Subcutaneous abdominal adipose tissue (tissue), 5 donors: ENCODE data around the gene RGS10.

ENCODE experiments used
- H3K27ac ChIP-seq: one replicate; pipeline ENCODE4 v1.7.0; 2013; ENCODE audit warnings: low read depth, mild to moderate bottlenecking, inconsistent platforms, low read length, moderate library complexity
- H3K27me3 ChIP-seq, 5 donors: one replicate each; pipeline ENCODE4 v1.7.0; 2013; ENCODE audit warnings: low read length in 5 of 5, inconsistent platforms in 1 of 5; ENCODE audit not compliant: control insufficient read depth in 5 of 5, insufficient read depth in 4 of 5
- H3K36me3 ChIP-seq, 5 donors: one replicate each; pipeline ENCODE4 v1.7.0; 2013; ENCODE audit warnings: low read length in 5 of 5; ENCODE audit not compliant: control insufficient read depth in 5 of 5, insufficient read depth in 5 of 5
- H3K4me1 ChIP-seq, 5 donors: one replicate each; pipeline ENCODE4 v1.7.0; 2013; ENCODE audit warnings: low read length in 5 of 5, mild to moderate bottlenecking in 3 of 5, moderate library complexity in 1 of 5; ENCODE audit not compliant: control insufficient read depth in 5 of 5, insufficient read depth in 5 of 5
- H3K4me3 ChIP-seq, 5 donors: one replicate each; pipeline ENCODE4 v1.7.0; 2013; ENCODE audit warnings: low read length in 5 of 5, low read depth in 1 of 5
- H3K9ac ChIP-seq, 5 donors: one replicate each; pipeline ENCODE4 v1.7.0; 2013; ENCODE audit warnings: low read length in 5 of 5, mild to moderate bottlenecking in 4 of 5, moderate library complexity in 3 of 5
- H3K9me3 ChIP-seq, 5 donors: one replicate each; pipeline ENCODE4 v1.7.0; 2013; ENCODE audit warnings: low read length in 5 of 5; ENCODE audit not compliant: control insufficient read depth in 5 of 5
- donor health status: healthy.
- donor health status: healthy.
- donor health status: healthy.
- donor health status: healthy.
- donor health status: healthy.

RGS10 gene

DNA sequence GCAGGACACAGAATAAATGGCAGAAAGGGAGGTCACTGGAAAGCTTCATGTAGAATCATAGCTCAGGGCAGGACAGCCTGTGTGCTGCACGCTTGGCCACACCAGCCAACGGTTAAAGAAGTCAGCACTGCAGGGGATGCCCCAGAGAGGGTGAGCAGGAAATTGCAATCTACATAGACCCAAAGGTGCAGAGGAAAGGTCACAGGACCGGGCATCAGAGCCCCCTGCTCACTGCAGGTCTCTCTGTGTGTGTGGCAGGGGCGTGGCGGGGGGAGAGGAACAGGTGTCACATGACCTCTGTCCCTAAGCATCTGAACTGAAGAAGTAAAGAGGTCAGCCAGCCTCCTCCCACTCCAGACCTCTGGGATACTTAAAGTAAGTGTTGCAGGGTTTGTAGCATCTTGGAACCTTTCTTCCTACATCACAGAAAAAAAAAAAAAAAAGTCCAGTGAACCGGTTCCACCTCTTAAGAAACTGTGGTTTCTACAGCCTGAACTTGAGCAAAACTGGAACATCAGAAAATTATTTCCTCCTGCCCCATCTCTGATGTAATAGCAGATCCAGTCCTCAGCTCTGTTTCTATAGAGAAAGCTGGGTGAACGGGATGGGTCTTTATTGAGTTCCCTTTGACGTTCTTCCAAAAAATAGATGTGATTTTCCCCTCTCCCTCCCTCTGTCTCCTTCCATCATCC is 64.3 kb downstream of the RGS10 start:
- no peak overlapping the region for H3K4me3 ChIP-seq
- H3K27ac ChIP-seq = no peak overlapping the region
- H3K9me3 ChIP-seq = no peaks in the 10 kb centered on the region
- H3K4me1 ChIP-seq = no peaks in the 10 kb centered on the region
- no peak overlapping the region for H3K9ac ChIP-seq
- peaks cover 5 to 17% (median 9%) of the 10 kb centered on the region in 5 donors for H3K27me3 ChIP-seq
- H3K36me3 ChIP-seq = no peaks in the 10 kb centered on the region

DNA sequence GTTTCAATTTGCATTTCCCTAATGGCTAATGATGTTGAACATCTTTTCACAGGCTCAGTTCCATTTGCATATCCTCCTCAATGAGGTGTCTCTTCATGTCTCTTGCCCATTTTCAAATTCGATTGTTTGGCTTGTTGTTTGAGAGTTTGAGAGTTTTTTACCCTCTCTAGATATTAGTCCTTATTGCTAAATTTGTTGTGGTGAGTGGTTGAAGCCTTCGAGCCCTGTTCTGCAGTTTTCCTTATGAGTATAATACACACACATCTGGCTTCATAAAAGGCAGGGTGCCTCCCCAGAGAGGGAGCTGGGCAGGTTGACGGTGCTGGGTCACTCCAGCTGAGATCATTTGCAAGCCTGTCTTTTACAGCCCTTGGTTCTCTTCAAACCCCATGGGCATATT is 65.1 kb downstream of the RGS10 start:
- H3K9me3 ChIP-seq = no peaks in the 10 kb centered on the region
- no peaks in the 10 kb centered on the region for H3K4me1 ChIP-seq
- no peaks in the 10 kb centered on the region for H3K36me3 ChIP-seq
- no peak overlapping the region for H3K4me3 ChIP-seq
- no peak overlapping the region for H3K27ac ChIP-seq
- H3K27me3 ChIP-seq = peaks cover 5 to 17% (median 9%) of the 10 kb centered on the region in 5 donors
- no peak overlapping the region for H3K9ac ChIP-seq

DNA sequence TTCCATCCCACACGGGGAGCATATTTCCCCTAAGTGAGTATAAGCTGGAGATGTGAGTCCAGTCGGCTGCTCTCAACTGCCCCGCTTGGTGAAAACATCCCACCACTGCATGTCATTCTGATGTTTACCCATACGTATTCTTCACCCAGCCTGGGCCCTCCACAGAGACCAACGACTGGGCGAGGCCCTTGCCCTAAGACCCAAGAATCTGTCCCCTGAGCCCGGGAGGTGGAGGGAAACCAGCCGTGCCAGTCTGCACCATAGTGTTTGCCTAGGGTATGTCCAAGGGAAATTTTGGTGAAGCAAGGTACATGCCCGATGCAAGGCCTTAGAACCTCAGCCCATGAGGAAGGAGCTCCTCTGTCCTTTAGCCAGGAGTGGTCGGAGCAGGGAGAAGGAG is 67.9 kb downstream of the RGS10 start:
- Histone ChIP-seq H3K9me3 (no peaks in the 10 kb centered on the region), H3K9ac (no peak overlapping the region), H3K36me3 (no peaks in the 10 kb centered on the region), H3K27me3 (peaks cover 3 to 17% (median 9%) of the 10 kb centered on the region in 5 donors), H3K4me3 (no peak overlapping the region), H3K4me1 (no peaks in the 10 kb centered on the region), H3K27ac (no peak overlapping the region)

DNA sequence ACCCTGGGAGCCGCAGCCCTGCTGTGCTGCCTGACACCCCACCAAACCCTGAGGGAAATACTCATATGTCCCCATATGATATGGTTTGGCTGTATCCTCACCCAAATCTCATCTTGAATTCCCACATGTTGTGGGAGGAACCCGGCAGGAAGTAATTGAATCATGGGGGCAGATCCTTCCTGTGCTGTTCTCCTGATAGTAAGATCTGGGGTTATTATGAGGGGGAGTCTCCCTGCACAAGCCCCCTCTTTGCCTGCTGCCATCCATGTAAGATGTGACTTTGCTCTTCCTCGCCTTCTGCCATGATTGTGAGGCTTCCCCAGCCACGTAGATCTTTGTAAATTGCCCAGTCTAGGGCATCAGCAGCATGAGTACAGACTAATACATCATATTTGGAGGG is 68.7 kb downstream of the RGS10 start:
- no peaks in the 10 kb centered on the region for H3K36me3 ChIP-seq
- no peak overlapping the region for H3K4me3 ChIP-seq
- H3K27me3 ChIP-seq = peaks cover 0 to 17% (median 9%) of the 10 kb centered on the region in 5 donors
- no peak overlapping the region for H3K27ac ChIP-seq
- H3K4me1 ChIP-seq = no peaks in the 10 kb centered on the region
- peaks cover 0 to 4% (median 0%) of the 10 kb centered on the region in 5 donors for H3K9me3 ChIP-seq
- H3K9ac ChIP-seq = no peak overlapping the region

DNA sequence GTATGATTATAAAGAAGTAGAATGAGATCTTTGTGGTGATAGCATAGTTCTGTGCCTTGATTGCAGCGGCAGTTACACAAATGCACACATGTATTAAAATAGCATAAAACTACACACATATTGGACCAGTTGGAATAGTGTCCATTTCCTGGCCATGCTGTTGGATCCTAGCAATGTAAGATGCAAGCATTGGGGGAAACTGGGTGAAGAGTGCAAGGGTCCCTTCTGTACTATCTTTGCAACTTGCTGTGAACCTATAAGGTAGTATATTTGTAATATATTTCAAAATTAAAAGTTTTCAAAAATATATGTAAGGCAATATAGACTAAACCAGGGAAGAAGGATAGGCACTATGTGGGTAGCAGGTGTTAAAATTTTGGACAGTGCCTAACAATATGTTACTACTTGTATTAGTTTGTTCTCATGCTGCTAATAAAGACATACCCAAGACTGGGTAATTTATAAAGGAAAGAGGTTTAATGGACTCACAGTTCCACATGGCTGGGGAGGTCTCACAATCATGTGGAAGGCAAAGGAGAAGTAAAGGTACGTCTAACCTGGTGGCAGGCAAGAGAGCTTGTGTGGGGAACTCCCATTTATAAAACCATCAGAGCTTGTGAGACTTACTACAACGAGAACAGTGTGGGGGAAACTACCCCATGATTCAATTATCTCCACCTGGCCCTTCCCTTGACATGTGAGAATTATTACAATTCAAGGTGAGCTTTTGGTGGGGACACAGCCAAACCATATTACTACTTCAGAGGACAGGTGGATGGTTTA is 71.4 kb downstream of the RGS10 start:
- Histone ChIP-seq H3K9ac (no peak overlapping the region), H3K4me1 (peaks cover 0 to 6% (median 0%) of the 10 kb centered on the region in 5 donors), H3K27ac (no peak overlapping the region), H3K9me3 (peaks cover 0 to 4% (median 0%) of the 10 kb centered on the region in 5 donors), H3K27me3 (peaks cover 0 to 8% (median 3%) of the 10 kb centered on the region in 5 donors), H3K4me3 (no peak overlapping the region), H3K36me3 (no peaks in the 10 kb centered on the region)

DNA sequence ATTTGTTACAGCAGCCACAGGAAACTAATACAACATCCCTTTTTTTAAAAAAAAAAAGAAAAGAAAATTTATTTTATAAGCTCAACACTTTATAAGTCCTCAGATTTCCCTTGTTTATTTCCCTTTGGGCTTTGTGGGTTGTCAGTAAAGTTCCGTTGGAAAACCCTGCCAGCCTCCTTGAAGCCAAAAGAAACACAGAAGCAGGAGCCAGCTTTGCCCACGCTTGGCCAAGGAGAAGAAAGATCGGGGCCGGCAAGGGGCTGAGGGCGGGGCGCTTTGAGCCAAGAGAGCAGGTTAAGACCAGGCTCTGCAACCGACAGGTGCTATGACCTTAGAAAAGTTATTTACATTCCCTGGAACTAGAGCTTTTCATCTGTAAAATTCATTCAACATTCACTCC is 72.7 kb downstream of the RGS10 start:
- Histone ChIP-seq H3K4me3 (no peak overlapping the region), H3K27ac (no peak overlapping the region), H3K9ac (no peak overlapping the region), H3K27me3 (peaks cover 0 to 12% (median 2%) of the 10 kb centered on the region in 5 donors), H3K9me3 (peaks cover 0 to 4% (median 0%) of the 10 kb centered on the region in 5 donors), H3K4me1 (peaks cover 0 to 7% (median 0%) of the 10 kb centered on the region in 5 donors), H3K36me3 (no peaks in the 10 kb centered on the region)

DNA sequence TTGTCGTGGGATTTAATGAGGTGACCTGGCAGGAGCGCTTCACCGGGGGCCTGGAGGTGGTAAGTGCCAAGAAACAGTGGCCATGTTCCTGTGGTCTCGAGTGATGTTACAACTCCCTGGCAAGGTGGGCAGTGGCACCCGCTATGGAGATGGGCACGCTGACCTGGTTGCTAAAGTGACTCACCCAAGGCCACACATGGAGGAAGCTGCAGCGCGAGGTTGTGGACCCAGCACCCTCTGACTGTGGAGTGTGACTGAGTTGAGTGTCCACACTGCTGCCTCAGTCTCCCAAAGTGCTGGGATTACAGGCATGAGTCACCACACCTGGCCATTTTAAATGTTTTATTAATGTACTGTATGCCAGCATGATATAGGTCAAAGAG is 73.2 kb downstream of the RGS10 start:
- no peak overlapping the region for H3K9ac ChIP-seq
- peaks cover 0 to 12% (median 2%) of the 10 kb centered on the region in 5 donors for H3K27me3 ChIP-seq
- H3K4me1 ChIP-seq = peaks cover 0 to 7% (median 0%) of the 10 kb centered on the region in 5 donors
- H3K9me3 ChIP-seq = peaks cover 0 to 4% (median 0%) of the 10 kb centered on the region in 5 donors
- no peak overlapping the region for H3K4me3 ChIP-seq
- H3K36me3 ChIP-seq = no peaks in the 10 kb centered on the region
- no peak overlapping the region for H3K27ac ChIP-seq

DNA sequence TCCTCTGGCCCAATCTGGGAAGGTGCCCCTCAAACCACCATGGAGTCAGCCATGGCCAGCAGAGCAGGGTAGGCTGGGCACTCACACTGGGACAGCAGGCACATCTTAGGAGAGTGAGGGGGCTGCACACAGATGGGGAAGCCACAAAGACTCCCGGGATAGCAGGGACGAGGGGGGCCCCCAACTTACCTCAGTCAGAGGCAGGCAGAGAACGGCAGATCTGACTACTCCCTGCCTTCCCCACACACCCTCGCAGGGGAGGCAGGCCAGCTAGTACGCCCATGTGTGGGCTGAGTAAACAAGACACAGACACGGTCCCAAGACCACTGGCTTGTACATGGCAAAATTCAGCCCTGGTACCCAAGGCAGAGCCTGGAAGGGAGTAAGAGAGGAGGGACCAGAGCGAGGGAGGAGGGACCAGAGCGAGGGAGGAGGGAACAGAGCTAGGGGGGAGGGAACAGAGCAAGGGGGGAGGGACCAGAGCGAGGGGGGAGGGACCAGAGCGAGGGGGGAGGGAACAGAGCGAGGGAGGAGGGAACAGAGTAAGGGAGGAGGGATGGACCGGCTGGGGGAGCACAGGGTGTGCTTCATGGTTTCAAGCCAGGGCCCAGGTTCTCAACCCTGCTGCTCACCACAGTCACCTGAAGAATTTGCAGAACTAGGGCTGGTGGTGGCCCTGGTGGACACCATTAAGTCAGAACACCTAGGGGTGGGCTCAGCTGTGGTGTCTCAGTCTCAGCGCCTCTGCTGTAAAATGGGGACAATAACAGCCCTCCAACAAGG is 73.8 kb downstream of the RGS10 start:
- H3K4me1 ChIP-seq = peaks cover 0 to 7% (median 0%) of the 10 kb centered on the region in 5 donors
- H3K9ac ChIP-seq = no peak overlapping the region
- no peak overlapping the region for H3K4me3 ChIP-seq

DNA sequence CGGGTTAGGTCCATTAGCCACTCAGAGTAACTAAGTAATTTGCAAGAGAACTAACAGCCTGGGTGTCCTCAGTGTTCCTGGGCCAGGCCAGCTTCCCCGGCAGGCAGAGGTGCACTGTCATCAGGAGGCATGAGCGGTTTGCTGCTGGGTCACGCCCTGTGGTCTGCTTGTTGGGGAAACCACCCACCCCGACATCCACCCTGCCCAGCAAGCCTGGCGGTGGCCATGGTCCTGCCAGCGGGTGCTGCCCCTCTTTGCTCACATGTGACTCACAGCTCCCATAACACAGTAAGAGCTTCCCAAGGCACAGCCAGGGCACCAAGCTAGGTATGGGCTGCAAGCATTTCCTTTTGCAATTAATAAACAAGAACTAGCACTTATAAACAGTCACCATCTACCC is 75.9 kb downstream of the RGS10 start:
- Histone ChIP-seq H3K27me3 (peaks cover 0 to 12% (median 2%) of the 10 kb centered on the region in 5 donors), H3K27ac (no peak overlapping the region), H3K9me3 (peaks cover 0 to 6% (median 0%) of the 10 kb centered on the region in 5 donors)

More for the DNA sequence above, 73.8 kb downstream of the RGS10 start:
- H3K36me3 ChIP-seq = no peaks in the 10 kb centered on the region
- H3K27ac ChIP-seq = no peak overlapping the region
- peaks cover 0 to 4% (median 0%) of the 10 kb centered on the region in 5 donors for H3K9me3 ChIP-seq
- H3K27me3 ChIP-seq = peaks cover 0 to 12% (median 2%) of the 10 kb centered on the region in 5 donors

More for the DNA sequence above, 75.9 kb downstream of the RGS10 start:
- no peaks in the 10 kb centered on the region for H3K36me3 ChIP-seq
- no peak overlapping the region for H3K4me3 ChIP-seq
- peaks cover 0 to 7% (median 0%) of the 10 kb centered on the region in 5 donors for H3K4me1 ChIP-seq
- H3K9ac ChIP-seq = no peak overlapping the region
